HFF-Myc (cell line): ENCODE measurements around the gene PREX1.

Source experiments
- DNase-seq: peaks from one replicate; pipeline ENCODE4 v3.0.0-alpha.2; 2011; ENCODE audit warnings: low read depth; ENCODE audit errors: extremely low read depth
- H3K4me3 ChIP-seq: replicated peaks from 2 replicates; pipeline ENCODE4 v1.5.1; 2011; ENCODE audit warnings: low read depth, mild to moderate bottlenecking, control low read depth, low read length
- CTCF ChIP-seq: IDR thresholded peaks from 2 replicates; pipeline ENCODE4 v1.5.1; 2012; ENCODE audit warnings: mild to moderate bottlenecking, low read depth, low read length, control low read depth; ENCODE audit errors: missing control alignments

PREX1 gene

DNA sequence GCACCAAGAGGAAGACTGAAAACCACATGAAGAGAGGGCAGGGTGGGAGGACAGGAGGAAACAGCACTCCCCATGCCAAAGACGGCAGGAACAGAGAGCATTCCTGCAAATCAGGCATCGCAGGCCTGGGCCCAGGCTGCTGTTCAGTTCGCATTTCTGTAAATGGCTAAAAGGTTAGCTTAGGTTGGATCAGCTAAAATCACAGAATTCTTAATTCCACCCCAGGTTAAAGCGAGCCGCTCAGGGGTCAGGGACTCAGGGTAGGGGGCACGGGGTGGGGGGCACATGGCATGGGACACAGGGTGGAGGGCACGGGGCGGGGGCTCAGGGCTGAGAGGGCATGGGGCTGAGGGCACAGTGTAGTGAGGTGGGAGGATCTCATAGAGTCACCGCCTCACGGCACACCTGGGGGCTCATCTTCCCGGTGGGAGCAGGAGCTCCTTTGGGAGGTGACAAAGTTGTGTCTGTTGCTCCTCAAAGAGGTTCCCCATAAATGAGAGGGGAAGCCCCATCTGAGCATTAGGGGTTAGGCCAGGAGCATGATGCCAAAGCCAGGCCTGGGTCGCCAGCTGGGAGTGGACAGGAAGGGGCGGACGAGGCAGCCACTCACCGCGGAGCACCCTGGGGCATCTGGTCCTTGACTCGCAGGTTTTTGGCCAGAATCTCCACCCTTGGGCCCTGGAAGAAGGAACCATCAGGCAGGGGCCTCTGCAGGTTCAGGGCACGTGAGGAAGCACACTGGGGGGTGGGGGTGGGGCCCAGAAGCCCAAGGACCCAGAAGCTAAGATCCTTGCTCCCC, 200.7 kb downstream of the PREX1 start:
- DNase-seq, result no peak
- H3K4me3 ChIP-seq, result no peak overlapping the region
- TF ChIP-seq CTCF, result no peak

DNA sequence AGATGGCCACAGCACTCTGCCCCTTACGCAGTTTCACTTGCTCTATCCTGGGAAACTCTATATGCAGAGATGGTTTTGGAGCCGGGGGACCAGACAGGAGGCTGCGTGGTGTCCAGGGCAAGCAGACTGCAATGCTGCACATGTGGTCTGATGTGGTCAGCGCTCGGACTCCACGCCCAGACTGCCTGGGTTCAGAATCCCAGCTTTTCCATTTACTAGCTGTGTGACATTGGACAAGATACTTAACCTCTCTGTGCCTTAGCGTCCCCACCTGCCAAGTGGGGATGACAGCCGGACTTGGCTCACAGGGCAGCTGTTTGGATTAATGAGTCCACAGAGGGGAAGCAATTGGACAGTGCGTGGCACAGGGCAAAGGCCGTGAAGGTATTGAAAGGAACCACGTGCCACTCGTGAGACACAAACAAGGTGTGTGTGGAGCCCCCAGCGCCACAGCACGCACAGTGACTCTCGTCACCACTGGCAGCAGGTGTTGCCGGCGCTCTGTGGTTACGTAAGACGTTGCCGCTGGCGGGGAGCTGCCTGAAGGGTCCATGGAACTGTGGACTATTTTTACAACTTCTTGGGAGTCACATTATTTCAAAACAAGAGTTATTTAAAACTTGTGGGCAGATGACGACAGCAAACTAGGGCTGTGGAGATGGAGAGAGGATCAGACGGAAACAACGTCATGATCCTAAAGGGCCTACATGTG, 201.4 kb downstream of the PREX1 start:
- no peak overlapping the region for H3K4me3 ChIP-seq
- DNase-seq, result no peak
- TF ChIP-seq CTCF, result no peak

DNA sequence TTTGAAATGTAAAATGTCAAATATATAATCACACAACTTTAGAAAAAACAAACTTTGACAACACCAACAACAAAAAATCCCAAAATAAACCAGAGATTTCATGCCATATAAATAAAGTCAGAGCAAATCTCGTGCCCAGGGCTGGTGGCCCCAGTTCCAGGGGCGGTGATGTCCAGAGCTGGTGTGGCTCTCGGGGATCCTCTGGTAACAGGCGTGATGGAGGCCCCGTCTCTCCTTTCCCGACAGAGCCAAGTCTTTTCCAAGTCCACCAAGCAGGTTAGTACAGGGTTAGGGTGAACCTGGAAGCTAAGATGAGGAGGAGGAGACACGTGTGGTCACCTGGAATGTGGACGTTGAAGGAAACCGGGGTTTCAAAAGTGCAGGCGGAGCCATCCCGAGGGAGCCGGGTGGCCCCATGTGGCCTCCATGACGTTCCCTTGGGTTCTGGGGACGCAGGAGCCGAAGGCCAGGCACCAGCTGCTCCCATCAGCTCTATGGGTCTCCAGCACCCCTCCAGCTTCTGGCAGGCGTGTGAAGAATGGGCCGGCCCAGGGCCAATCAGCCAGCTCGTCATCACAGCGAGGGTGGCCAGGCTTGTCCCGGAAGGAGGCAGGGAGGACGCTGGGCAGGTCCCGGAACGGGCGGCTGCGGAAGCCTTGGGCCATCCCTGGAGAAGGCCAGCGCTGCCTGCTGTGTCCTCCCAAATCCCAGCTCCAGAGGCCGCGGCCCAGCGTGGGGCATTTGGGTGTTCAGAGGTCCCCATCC, 202.5 kb downstream of the PREX1 start:
- no peak for DNase-seq
- no peak for TF ChIP-seq CTCF
- no peak overlapping the region for H3K4me3 ChIP-seq

DNA sequence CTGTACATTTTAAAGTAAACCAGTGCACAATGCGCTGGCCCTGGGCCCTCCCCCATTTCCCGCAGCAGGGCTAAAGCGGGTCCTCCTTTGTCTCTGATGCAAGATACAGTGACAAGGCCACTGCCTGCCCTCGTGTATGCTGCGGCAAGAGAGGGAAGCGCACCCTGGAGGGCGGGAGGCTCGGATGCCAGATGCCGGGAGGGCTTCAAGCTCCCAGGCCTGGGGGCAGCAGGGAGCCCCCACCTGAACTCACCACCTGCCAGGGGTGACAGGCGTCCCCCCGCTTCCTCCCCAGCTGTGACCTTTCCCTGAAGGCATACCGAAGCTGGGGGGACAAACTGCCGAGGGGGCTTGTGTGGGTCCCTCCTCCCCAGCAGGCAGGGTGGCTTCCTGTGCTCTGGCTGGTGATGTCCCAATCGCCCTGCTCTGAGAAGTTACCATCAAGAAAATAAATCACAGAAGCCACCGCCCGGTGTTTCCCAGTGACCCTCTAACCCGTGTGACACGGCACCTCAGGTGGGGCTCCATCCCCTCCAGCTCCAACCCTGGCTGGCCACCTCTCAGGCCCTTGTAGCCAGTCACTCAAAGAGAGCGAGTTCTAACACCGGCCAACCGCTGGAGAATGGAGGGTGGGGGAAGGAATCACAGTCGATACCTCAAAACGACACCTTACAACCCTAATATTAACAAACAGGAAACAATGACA, 203.3 kb downstream of the PREX1 start:
- H3K4me3 ChIP-seq, result no peak overlapping the region
- TF ChIP-seq CTCF, result no peak
- no peak for DNase-seq

GRCh38 chr20:48623906-48624265, 203.9 kb downstream of the PREX1 start:
- H3K4me3 ChIP-seq, result no peak overlapping the region
- DNase-seq, result no peak
- TF ChIP-seq CTCF, result no peak

DNA sequence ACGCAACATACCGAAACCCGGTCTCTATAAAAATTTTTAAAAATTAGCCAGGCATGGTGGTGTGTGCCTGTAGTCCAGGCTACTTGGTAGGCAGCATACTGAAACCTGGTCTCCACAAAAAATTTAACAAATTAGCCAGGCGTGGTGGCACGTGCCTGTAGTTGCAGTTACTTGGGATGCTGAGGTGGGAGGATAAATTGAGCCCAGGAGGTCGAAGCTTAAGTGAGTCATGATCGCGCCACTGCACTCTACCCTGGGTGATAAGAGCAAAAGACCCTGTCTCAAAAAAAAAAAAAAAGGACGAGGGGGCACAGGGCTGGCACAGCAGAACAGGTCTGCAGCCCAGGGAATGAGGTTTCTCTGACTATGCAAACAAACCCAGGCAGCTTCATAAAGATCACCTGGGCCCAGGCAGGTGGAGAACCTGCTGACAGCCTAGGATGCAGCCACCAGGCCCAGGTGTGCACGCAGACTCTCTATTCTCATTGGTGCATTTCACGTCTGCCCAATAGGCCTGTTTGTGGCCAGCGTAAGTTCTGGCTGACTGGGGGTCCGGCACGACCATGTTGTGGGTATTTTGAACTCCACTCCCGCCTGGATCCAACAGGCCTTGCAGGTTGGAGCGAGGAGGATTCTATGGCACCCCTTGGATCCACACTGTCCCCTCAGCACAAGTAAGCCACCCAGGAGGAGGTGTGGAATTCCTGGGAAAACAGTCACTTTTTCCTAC, 204.5 kb downstream of the PREX1 start:
- TF ChIP-seq CTCF, result no peak
- H3K4me3 ChIP-seq, result no peak overlapping the region
- DNase-seq, result no peak
